CD4-positive, alpha-beta memory T cell (primary cell): ENCODE results near the gene SLC22A5. TPM values are rescaled to one million over a fixed set of nuclear protein-coding genes. Genes with fewer than 3 reads are reported as not detected.

Experiments used
- CTCF ChIA-PET: fragments of 350-600 bp; sonication (Branson Sonifier 250); formaldehyde crosslinking; loops from one replicate; lab custom pipeline; 2021; ENCODE audit warnings: inconsistent platforms; ENCODE audit not compliant: partially characterized antibody; lab: Charles Lee
- POLR2A ChIA-PET: fragments of 350-600 bp; sonication (Branson Sonifier 250); formaldehyde crosslinking; loops from one replicate; lab custom pipeline; 2021; ENCODE audit not compliant: partially characterized antibody; lab: Charles Lee
- DNase-seq, 5 donors: peaks; one replicate each; pipeline versions ENCODE4 v3.0.0 to v3.0.0-alpha.2; 2020 to 2022; ENCODE audit warnings: mixed read lengths in 1 of 5
- H3K27ac ChIP-seq: one replicate; pipeline ENCODE4 v1.7.0; 2013; ENCODE audit warnings: low read depth, low read length
- H3K27me3 ChIP-seq: 2 replicates; pipeline ENCODE4 v1.7.0; 2013; ENCODE audit warnings: mild to moderate bottlenecking, low read length, moderate library complexity; ENCODE audit not compliant: insufficient read depth
- H3K36me3 ChIP-seq: 2 replicates; pipeline ENCODE4 v1.7.0; 2013; ENCODE audit warnings: mild to moderate bottlenecking, low read length, moderate library complexity; ENCODE audit not compliant: insufficient read depth
- H3K4me1 ChIP-seq: 2 replicates; pipeline ENCODE4 v1.7.0; 2013; ENCODE audit warnings: mild to moderate bottlenecking, low read length, moderate library complexity; ENCODE audit not compliant: insufficient read depth
- H3K4me3 ChIP-seq, 2 donors: one replicate each; pipeline ENCODE4 v1.7.0; 2013; ENCODE audit warnings: low read length in 2 of 2, mild to moderate bottlenecking in 1 of 2
- H3K9me3 ChIP-seq, 2 donors: one replicate each; pipeline ENCODE4 v1.7.0; 2013; ENCODE audit warnings: low read length in 2 of 2, control low read depth in 1 of 2; ENCODE audit not compliant: control insufficient read depth in 1 of 2
- H3K27ac Mint-ChIP-seq, 7 donors: one replicate each; pipeline ENCODE4 v1.8.0; 2020 to 2021; ENCODE audit warnings: mixed read lengths in 7 of 7, mild to moderate bottlenecking in 6 of 7, inconsistent platforms in 3 of 7, moderate library complexity in 3 of 7
- H3K27me3 Mint-ChIP-seq, 2 donors: one replicate each; pipeline ENCODE4 v1.8.0; 2020 to 2021; ENCODE audit warnings: mixed read lengths in 2 of 2
- H3K36me3 Mint-ChIP-seq, 2 donors: one replicate each; pipeline ENCODE4 v1.8.0; 2020 to 2021; ENCODE audit warnings: mixed read lengths in 2 of 2, inconsistent platforms in 1 of 2, mild to moderate bottlenecking in 1 of 2
- H3K4me1 Mint-ChIP-seq, 4 donors: one replicate each; pipeline ENCODE4 v1.8.0; 2020 to 2021; ENCODE audit warnings: mixed read lengths in 4 of 4, mild to moderate bottlenecking in 1 of 4
- H3K4me3 Mint-ChIP-seq, 8 donors: one replicate each; pipeline ENCODE4 v1.8.0; 2020 to 2021; ENCODE audit warnings: mixed read lengths in 8 of 8, mild to moderate bottlenecking in 7 of 8, moderate library complexity in 6 of 8, inconsistent platforms in 3 of 8
- H3K9me3 Mint-ChIP-seq, 8 donors: one replicate each; pipeline ENCODE4 v1.8.0; 2020 to 2021; ENCODE audit warnings: mixed read lengths in 8 of 8, mild to moderate bottlenecking in 5 of 8, inconsistent platforms in 3 of 8, moderate library complexity in 1 of 8
- intact Hi-C: fragments of 100-400 bp; cut with micrococcal nuclease; formaldehyde crosslinking; loops from one replicate; pipeline ENCODE4 v1.15.1; 2023
- polyA plus RNA-seq, 2 donors: library from polyadenylated mRNA; unstranded; fragments of 300-500 nt; fragmentation: Illumina TruSeq; gene quantifications; one replicate each; pipeline ENCODE4 v1.2.3, GENCODE V29; 2021
- total RNA-seq, 2 experiments: library from RNA; stranded (reverse); gene quantifications; one replicate each; pipeline ENCODE4 v1.2.3, GENCODE V29; 2021

The SLC22A5 gene
- total and polyA plus RNA-seq, 4 experiments from 2014 or later = 1.9 to 10.0 (median 5.9) TPM

- ChIA-PET CTCF (interaction anchor here (0.6 to 3.7 kb wide), 3 partner anchors 13 to 33 kb away, joined by 3 to 15 read pairs (median 3); no protein-coding TSS in a partner anchor), POLR2A (interaction anchor here (0.7 to 19.7 kb wide), 6 partner anchors 10 to 58 kb away, joined by 3 to 565 read pairs (median 322); partner anchors contain the start of gene IRF1)
- Histone ChIP-seq H3K36me3 (no peaks in the 10 kb centered on the region), H3K9me3 (no peaks in the 10 kb centered on the region), H3K27ac (no peak overlapping the region), H3K4me3 (no peak overlapping the region), H3K4me1 (peaks cover 99% of the 10 kb centered on the region), H3K27me3 (no peaks in the 10 kb centered on the region)
- peaks cover 48 to 59% of the 10 kb centered on the region in 2 donors for H3K36me3 Mint-ChIP-seq
- H3K27me3 Mint-ChIP-seq = no peaks in the 10 kb centered on the region
- H3K4me1 Mint-ChIP-seq = peaks cover 82 to 97% (median 91%) of the 10 kb centered on the region in 4 donors
- H3K4me3 Mint-ChIP-seq = peak overlapping the region in 5 of 8 donors; percentile 21 to 73 (median 51)
- intact Hi-C loops = no loop called here
- peaks cover 0 to 2% (median 0%) of the 10 kb centered on the region in 8 donors for H3K9me3 Mint-ChIP-seq
- no peak for DNase-seq
- peak overlapping the region; percentile 73 to 99 (median 97) for H3K27ac Mint-ChIP-seq
Observed at GRCh38 chr5:132433141-132433540, 63.6 kb downstream of the SLC22A5 start.

GRCh38 chr5:132434416-132435286 is 65.1 kb downstream of the SLC22A5 start:
- intact Hi-C loops = no loop called here
- peaks cover 0 to 2% (median 0%) of the 10 kb centered on the region in 8 donors for H3K9me3 Mint-ChIP-seq
- peak overlapping the region; percentile 70 to 96 (median 84) for H3K27ac Mint-ChIP-seq
- Histone ChIP-seq H3K4me3 (no peak overlapping the region), H3K27me3 (no peaks in the 10 kb centered on the region), H3K9me3 (no peaks in the 10 kb centered on the region), H3K27ac (no peak overlapping the region), H3K4me1 (peaks cover 99% of the 10 kb centered on the region), H3K36me3 (no peaks in the 10 kb centered on the region)
- peaks cover 43 to 58% of the 10 kb centered on the region in 2 donors for H3K36me3 Mint-ChIP-seq
- CTCF ChIA-PET = interaction anchor here (1.4 to 6.5 kb wide), 5 partner anchors 7 to 56 kb away, joined by 3 to 48 read pairs (median 8); partner anchors contain the start of gene IRF1
- peaks cover 75 to 97% (median 88%) of the 10 kb centered on the region in 4 donors for H3K4me1 Mint-ChIP-seq
- no peaks in the 10 kb centered on the region for H3K27me3 Mint-ChIP-seq
- H3K4me3 Mint-ChIP-seq = peak overlapping the region in 5 of 8 donors; percentile 18 to 78 (median 68)
- DNase-seq = no peak
- POLR2A ChIA-PET = interaction anchor here (1.4 to 19.7 kb wide), 9 partner anchors 6 to 56 kb away, joined by 3 to 565 read pairs (median 126); partner anchors contain the start of gene IRF1

- Mint-ChIP-seq H3K4me1 (peaks cover 72 to 97% (median 87%) of the 10 kb centered on the region in 4 donors), H3K9me3 (no peaks in the 10 kb centered on the region), H3K27me3 (no peaks in the 10 kb centered on the region), H3K36me3 (peaks cover 38 to 54% of the 10 kb centered on the region in 2 donors), H3K27ac (peak overlapping the region; percentile 53 to 96 (median 83)), H3K4me3 (peak overlapping the region in 2 of 8 donors; percentile 70 to 78)
- Histone ChIP-seq H3K4me1 (peaks cover 99% of the 10 kb centered on the region), H3K36me3 (no peaks in the 10 kb centered on the region), H3K27ac (no peak overlapping the region), H3K4me3 (no peak overlapping the region), H3K9me3 (no peaks in the 10 kb centered on the region), H3K27me3 (no peaks in the 10 kb centered on the region)
- CTCF ChIA-PET = interaction anchor here (0.7 to 6.5 kb wide), 8 partner anchors 8 to 63 kb away, joined by 3 to 48 read pairs (median 4); partner anchors contain the start of gene IRF1
- intact Hi-C loops = no loop called here
- DNase-seq = no peak
- POLR2A ChIA-PET = interaction anchor here (1.4 to 19.7 kb wide), 9 partner anchors 7 to 61 kb away, joined by 3 to 494 read pairs (median 40); partner anchors contain the start of gene IRF1
Observed at GRCh38 chr5:132435447-132435846, 65.9 kb downstream of the SLC22A5 start.

- peaks cover 99% of the 10 kb centered on the region for H3K4me1 ChIP-seq
- Mint-ChIP-seq H3K4me3 (peak overlapping the region in 2 of 8 donors; percentile 26 to 40), H3K4me1 (peaks cover 69 to 97% (median 85%) of the 10 kb centered on the region in 4 donors), H3K27me3 (no peaks in the 10 kb centered on the region), H3K27ac (peak overlapping the region; percentile 53 to 96 (median 83)), H3K9me3 (no peaks in the 10 kb centered on the region), H3K36me3 (peaks cover 34 to 52% of the 10 kb centered on the region in 2 donors)
- ChIA-PET CTCF (interaction anchor here (0.7 to 6.5 kb wide), 10 partner anchors 8 to 62 kb away, joined by 3 to 48 read pairs (median 4); no protein-coding TSS in a partner anchor), POLR2A (interaction anchor here (1.4 to 19.7 kb wide), 10 partner anchors 8 to 121 kb away, joined by 3 to 494 read pairs (median 40); partner anchors contain the start of genes IRF1 and RAD50)
- no peaks in the 10 kb centered on the region for H3K36me3 ChIP-seq
- H3K27ac ChIP-seq = no peak overlapping the region
- intact Hi-C loops = loop anchor here (2.0 kb wide), 1 partner anchor 15 kb away; no protein-coding TSS in a partner anchor
- DNase-seq = no peak
- no peaks in the 10 kb centered on the region for H3K27me3 ChIP-seq
- no peaks in the 10 kb centered on the region for H3K9me3 ChIP-seq
- H3K4me3 ChIP-seq = no peak overlapping the region
Observed at GRCh38 chr5:132435886-132436285, 66.4 kb downstream of the SLC22A5 start.

GRCh38 chr5:132436936-132437335 is 67.4 kb downstream of the SLC22A5 start:
- H3K27me3 ChIP-seq = no peaks in the 10 kb centered on the region
- POLR2A ChIA-PET = interaction anchor here (1.4 to 19.7 kb wide), 11 partner anchors 9 to 120 kb away, joined by 5 to 494 read pairs (median 39); partner anchors contain the start of genes IRF1 and RAD50
- H3K4me3 ChIP-seq = no peak overlapping the region
- H3K27me3 Mint-ChIP-seq = no peaks in the 10 kb centered on the region
- DNase-seq = no peak
- no peaks in the 10 kb centered on the region for H3K36me3 ChIP-seq
- no peaks in the 10 kb centered on the region for H3K9me3 ChIP-seq
- CTCF ChIA-PET = interaction anchor here (1.1 to 6.5 kb wide), 7 partner anchors 9 to 50 kb away, joined by 3 to 48 read pairs (median 8); no protein-coding TSS in a partner anchor
- peaks cover 63 to 97% (median 83%) of the 10 kb centered on the region in 4 donors for H3K4me1 Mint-ChIP-seq
- H3K27ac Mint-ChIP-seq = peak overlapping the region; percentile 89 to 96 (median 92)
- H3K4me1 ChIP-seq = peaks cover 99% of the 10 kb centered on the region
- peaks cover 25 to 46% of the 10 kb centered on the region in 2 donors for H3K36me3 Mint-ChIP-seq
- H3K27ac ChIP-seq = peak overlapping the region; percentile 60
- H3K4me3 Mint-ChIP-seq = peak overlapping the region in 7 of 8 donors; percentile 57 to 85 (median 72)
- intact Hi-C loops = loop anchor here (1.0 to 2.0 kb wide), 2 partner anchors 10 to 16 kb away; no protein-coding TSS in a partner anchor
- no peaks in the 10 kb centered on the region for H3K9me3 Mint-ChIP-seq

- H3K27me3 ChIP-seq = no peaks in the 10 kb centered on the region
- Mint-ChIP-seq H3K4me3 (peak overlapping the region; percentile 52 to 85 (median 70)), H3K36me3 (peaks cover 22 to 46% of the 10 kb centered on the region in 2 donors), H3K27ac (peak overlapping the region; percentile 89 to 96 (median 92)), H3K4me1 (peaks cover 64 to 97% (median 83%) of the 10 kb centered on the region in 4 donors), H3K9me3 (no peaks in the 10 kb centered on the region), H3K27me3 (no peaks in the 10 kb centered on the region)
- peak; percentile 49 to 75 (median 52) for DNase-seq
- no peaks in the 10 kb centered on the region for H3K36me3 ChIP-seq
- H3K27ac ChIP-seq = peak overlapping the region; percentile 60
- H3K9me3 ChIP-seq = no peaks in the 10 kb centered on the region
- intact Hi-C loops = loop anchor here (1.0 to 2.0 kb wide), 2 partner anchors 10 to 17 kb away; no protein-coding TSS in a partner anchor
- H3K4me3 ChIP-seq = peak overlapping the region; percentile 4 to 8
- peaks cover 99% of the 10 kb centered on the region for H3K4me1 ChIP-seq
- ChIA-PET POLR2A (interaction anchor here (0.8 to 19.7 kb wide), 13 partner anchors 9 to 119 kb away, joined by 3 to 494 read pairs (median 24); partner anchors contain the start of genes IRF1 and RAD50), CTCF (interaction anchor here (0.7 to 6.5 kb wide), 12 partner anchors 10 to 63 kb away, joined by 3 to 48 read pairs (median 8); partner anchors contain the start of gene IRF1)
Observed at GRCh38 chr5:132437604-132438266, 68.2 kb downstream of the SLC22A5 start.
